Neural cell (in vitro differentiated cells): ENCODE measurements around the gene CCDC68. TPM values are rescaled to one million over a fixed set of nuclear protein-coding genes. Genes with fewer than 3 reads are reported as not detected.

Source experiments
- H2AFZ ChIP-seq: fragments of 200-600, 300-800 bp; sonication (generic), shearing (Covaris generic); 2 replicates; pipeline ENCODE4 v1.6.0; 2014; ENCODE audit warnings: low read depth, mild to moderate bottlenecking, antibody characterized with exemption, low read length, moderate library complexity
- H3F3A ChIP-seq: fragments of 200-600 bp; shearing (Covaris generic); 2 replicates; pipeline ENCODE4 v1.6.1; 2016; ENCODE audit warnings: mild to moderate bottlenecking, moderate library complexity, mixed read lengths, antibody characterized with exemption, low read length; ENCODE audit not compliant: insufficient read depth, poor library complexity, severe bottlenecking
- H3K27ac ChIP-seq: fragments of 200-600, 300-800 bp; sonication (generic), shearing (Covaris generic); 2 replicates; pipeline ENCODE4 v1.5.1; 2014; ENCODE audit warnings: mild to moderate bottlenecking, low read length, moderate library complexity
- H3K27me3 ChIP-seq: fragments of 300-800, 200-600 bp; sonication (generic), shearing (Covaris generic); 2 replicates; pipeline ENCODE4 v1.6.0; 2014; ENCODE audit warnings: mild to moderate bottlenecking, low read depth, low read length, moderate library complexity; ENCODE audit not compliant: insufficient read depth
- H3K36me3 ChIP-seq: fragments of 300-800, 200-600 bp; sonication (generic), shearing (Covaris generic); 2 replicates; pipeline ENCODE4 v1.5.1; 2014; ENCODE audit warnings: mild to moderate bottlenecking, antibody characterized with exemption, low read length, moderate library complexity; ENCODE audit not compliant: insufficient read depth
- H3K4me2 ChIP-seq: fragments of 300-800, 200-600 bp; sonication (generic), shearing (Covaris generic); 2 replicates; pipeline ENCODE4 v1.6.0; 2014; ENCODE audit warnings: mild to moderate bottlenecking, low read length
- H3K4me3 ChIP-seq: fragments of 300-800, 200-600 bp; sonication (generic), shearing (Covaris generic); 2 replicates; pipeline ENCODE4 v1.5.1; 2014; ENCODE audit warnings: mild to moderate bottlenecking, low read length, moderate library complexity
- H3K79me2 ChIP-seq: fragments of 200-600 bp; shearing (Covaris generic); replicated peaks from 2 replicates; pipeline ENCODE4 v1.6.0; 2014; ENCODE audit warnings: mild to moderate bottlenecking, low read length, moderate library complexity; ENCODE audit not compliant: insufficient read depth
- H3K9ac ChIP-seq: fragments of 300-800, 200-600 bp; sonication (generic), shearing (Covaris generic); 2 replicates; pipeline ENCODE4 v1.6.1; 2016; ENCODE audit warnings: mild to moderate bottlenecking, low read length, mixed read lengths
- H3K9me2 ChIP-seq: fragments of 200-600 bp; shearing (Covaris generic); 2 replicates; pipeline ENCODE4 v1.6.1; 2016; ENCODE audit warnings: mild to moderate bottlenecking, low read length, mixed read lengths; ENCODE audit not compliant: insufficient read depth
- H3K9me3 ChIP-seq: fragments of 200-600, 300-800 bp; sonication (generic), shearing (Covaris generic); 2 replicates; pipeline ENCODE4 v1.6.1; 2016; ENCODE audit warnings: mild to moderate bottlenecking, mixed run types, low read length, moderate library complexity, mixed read lengths
- H4K20me1 ChIP-seq: fragments of 200-600 bp; shearing (Covaris generic); 2 replicates; pipeline ENCODE4 v1.6.1; 2016; ENCODE audit warnings: mild to moderate bottlenecking, mixed run types; ENCODE audit not compliant: insufficient read depth
- CTCF ChIP-seq: fragments of 450-650 bp; IDR thresholded peaks from 2 replicates; pipeline ENCODE4 v1.5.1; 2014; ENCODE audit warnings: antibody characterized with exemption, mild to moderate bottlenecking, moderate library complexity; ENCODE audit not compliant: poor library complexity, severe bottlenecking
- EZH2 ChIP-seq: fragments of 200-600, 300-800 bp; shearing (Covaris generic), sonication (generic); IDR thresholded peaks from 2 replicates; pipeline ENCODE4 v1.6.1; 2014; ENCODE audit warnings: antibody characterized with exemption, low read length, borderline replicate concordance, mild to moderate bottlenecking; ENCODE audit not compliant: insufficient read depth, poor library complexity, severe bottlenecking
- MXI1 ChIP-seq: fragments of 450-650 bp; conservative IDR thresholded peaks from 2 replicates; pipeline ENCODE4 v1.6.1; 2014; ENCODE audit warnings: antibody characterized with exemption, mild to moderate bottlenecking; ENCODE audit not compliant: poor library complexity, severe bottlenecking
- RAD21 ChIP-seq: fragments of 450-650 bp; conservative IDR thresholded peaks from 2 replicates; pipeline ENCODE4 v1.6.1; 2014; ENCODE audit warnings: antibody characterized with exemption, mild to moderate bottlenecking, moderate library complexity
- REST ChIP-seq: IDR thresholded peaks from 2 replicates; pipeline ENCODE4 v1.6.1; 2012; ENCODE audit warnings: borderline replicate concordance
- SMC3 ChIP-seq: fragments of 450-650 bp; conservative IDR thresholded peaks from 2 replicates; pipeline ENCODE4 v1.6.1; 2014; ENCODE audit warnings: antibody characterized with exemption, mild to moderate bottlenecking, moderate library complexity; ENCODE audit not compliant: poor library complexity
- TAF1 ChIP-seq: IDR thresholded peaks from 2 replicates; pipeline ENCODE4 v1.6.1; 2012; ENCODE audit warnings: low read depth
- polyA plus RNA-seq: library from polyadenylated mRNA; depleted of rRNA; stranded (reverse); fragments of >200 nt; gene quantifications from 2 replicates; pipeline ENCODE4 v1.2.3, GENCODE V29; 2014

The CCDC68 gene
- polyA plus RNA-seq, 1 donor from 2014 or later = 0.30 TPM

DNA sequence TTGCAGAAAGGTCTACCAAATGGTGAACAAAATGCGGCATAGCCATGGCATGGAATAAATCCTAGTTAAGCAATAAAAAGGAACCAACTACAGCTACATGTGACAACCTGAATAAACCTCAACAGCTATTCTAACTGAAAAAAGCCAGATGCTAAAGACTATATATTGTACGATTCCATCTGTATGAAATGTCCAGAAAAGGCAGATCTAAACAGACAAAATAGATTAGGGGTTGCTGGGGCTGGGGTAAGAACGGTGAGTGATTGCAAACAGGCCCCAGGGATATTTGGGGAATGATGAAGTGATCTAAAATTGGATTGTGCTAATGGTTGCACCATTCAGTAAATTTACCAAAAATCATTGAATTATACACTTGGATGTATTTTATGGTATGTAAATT is 2.8 kb downstream of the CCDC68 start (continued):
- no peak for TF ChIP-seq CTCF

DNA sequence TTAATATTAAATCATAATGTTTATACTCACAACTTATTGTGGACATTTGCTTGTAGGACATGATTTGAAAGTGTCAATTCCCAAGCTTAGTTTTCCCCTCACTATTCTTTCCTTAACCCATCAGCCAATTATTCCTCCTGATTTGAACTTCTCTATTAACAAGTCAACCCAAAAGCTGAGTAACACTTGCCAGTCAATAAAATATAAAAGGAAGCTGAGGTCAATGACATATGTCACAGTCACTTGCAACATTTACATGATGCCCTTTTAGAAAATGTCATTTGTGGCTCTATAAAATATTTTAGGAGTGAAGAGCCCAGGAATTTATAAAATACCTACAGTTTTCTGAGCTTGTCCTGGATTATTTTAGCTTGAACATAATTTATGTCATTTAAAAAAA is 7.2 kb downstream of the CCDC68 start:
- Histone ChIP-seq H3K79me2 (no peaks in the 10 kb centered on the region), H3K4me2 (no peak overlapping the region), H3K9me3 (no peaks in the 10 kb centered on the region), H4K20me1 (no peaks in the 10 kb centered on the region), H3K4me3 (no peak overlapping the region), H2AFZ (no peak overlapping the region), H3K27me3 (no peaks in the 10 kb centered on the region), H3F3A (no peaks in the 10 kb centered on the region), H3K9ac (no peak overlapping the region), H3K27ac (no peak overlapping the region), H3K9me2 (no peaks in the 10 kb centered on the region), H3K36me3 (no peaks in the 10 kb centered on the region)
- TF ChIP-seq EZH2 = no peak
- no peak for TF ChIP-seq MXI1
- no peak for TF ChIP-seq TAF1
- TF ChIP-seq RAD21 = no peak
- no peak for TF ChIP-seq REST
- TF ChIP-seq CTCF = no peak
- TF ChIP-seq SMC3 = no peak

DNA sequence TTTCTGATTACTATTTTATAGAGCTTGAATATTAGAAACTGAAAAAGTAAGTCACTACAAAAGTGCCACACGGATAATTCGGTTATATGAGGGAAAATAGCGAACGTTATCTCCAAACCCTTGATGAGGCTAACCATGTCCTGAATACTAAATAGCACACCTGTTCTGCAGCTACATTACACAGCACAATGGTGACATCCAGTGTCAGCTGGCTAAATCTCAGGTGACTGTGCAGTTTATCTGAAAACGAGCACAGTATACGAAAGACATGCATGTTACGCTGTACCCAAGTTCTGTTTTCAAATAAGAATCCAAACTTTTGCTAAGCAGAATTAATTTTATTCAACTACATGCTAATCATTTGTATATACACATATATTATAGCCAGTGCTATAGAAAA is 9.0 kb downstream of the CCDC68 start:
- Histone ChIP-seq H3F3A (no peaks in the 10 kb centered on the region), H3K27me3 (no peaks in the 10 kb centered on the region), H3K36me3 (no peaks in the 10 kb centered on the region), H3K4me3 (no peak overlapping the region), H2AFZ (no peak overlapping the region), H3K9ac (no peak overlapping the region), H3K9me3 (no peaks in the 10 kb centered on the region), H3K4me2 (no peak overlapping the region), H3K9me2 (no peaks in the 10 kb centered on the region), H4K20me1 (no peaks in the 10 kb centered on the region), H3K79me2 (no peaks in the 10 kb centered on the region), H3K27ac (no peak overlapping the region)
- peak; percentile 90 for TF ChIP-seq SMC3
- no peak for TF ChIP-seq MXI1
- TF ChIP-seq RAD21 = peak; percentile 90
- peak; percentile 80 for TF ChIP-seq CTCF
